ENCODE measurements around the gene SGPP2.

DNA sequence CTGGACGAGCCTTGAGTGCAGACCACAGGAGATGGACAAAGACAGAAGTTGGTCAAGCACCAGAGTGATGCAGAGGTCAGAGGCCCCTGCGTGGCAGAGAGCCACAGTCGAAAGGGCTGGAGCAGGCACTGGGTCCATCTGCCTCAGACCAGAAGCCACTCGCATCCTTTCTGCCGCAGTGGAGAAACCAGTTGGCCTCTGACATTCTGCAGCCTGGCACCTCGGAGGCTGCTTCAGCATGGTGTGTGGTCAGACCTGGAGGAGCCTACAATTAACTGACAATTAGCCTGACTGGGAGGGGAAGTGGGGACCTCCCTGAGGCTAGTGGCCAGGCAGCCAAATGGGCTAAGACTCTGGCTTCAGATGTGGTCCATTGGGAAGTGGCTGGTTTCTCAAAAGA lies 111.1 kb downstream of the SGPP2 start:
- no peak for TF ChIP-seq POLR2AphosphoS5 (IDR thresholded peaks at IDR 0.05; ENCODE audit: low read depth)
- TF ChIP-seq, protein P1, sequence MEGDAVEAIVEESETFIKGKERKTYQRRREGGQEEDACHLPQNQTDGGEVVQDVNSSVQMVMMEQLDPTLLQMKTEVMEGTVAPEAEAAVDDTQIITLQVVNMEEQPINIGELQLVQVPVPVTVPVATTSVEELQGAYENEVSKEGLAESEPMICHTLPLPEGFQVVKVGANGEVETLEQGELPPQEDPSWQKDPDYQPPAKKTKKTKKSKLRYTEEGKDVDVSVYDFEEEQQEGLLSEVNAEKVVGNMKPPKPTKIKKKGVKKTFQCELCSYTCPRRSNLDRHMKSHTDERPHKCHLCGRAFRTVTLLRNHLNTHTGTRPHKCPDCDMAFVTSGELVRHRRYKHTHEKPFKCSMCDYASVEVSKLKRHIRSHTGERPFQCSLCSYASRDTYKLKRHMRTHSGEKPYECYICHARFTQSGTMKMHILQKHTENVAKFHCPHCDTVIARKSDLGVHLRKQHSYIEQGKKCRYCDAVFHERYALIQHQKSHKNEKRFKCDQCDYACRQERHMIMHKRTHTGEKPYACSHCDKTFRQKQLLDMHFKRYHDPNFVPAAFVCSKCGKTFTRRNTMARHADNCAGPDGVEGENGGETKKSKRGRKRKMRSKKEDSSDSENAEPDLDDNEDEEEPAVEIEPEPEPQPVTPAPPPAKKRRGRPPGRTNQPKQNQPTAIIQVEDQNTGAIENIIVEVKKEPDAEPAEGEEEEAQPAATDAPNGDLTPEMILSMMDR (conservative IDR thresholded peaks at IDR 0.05; ENCODE audit: low read depth in 2 of 2) = no peak
- no peak for TF ChIP-seq EZH2 (IDR thresholded peaks at IDR 0.05; ENCODE audit: low read depth, unreplicated experiment)
- TF ChIP-seq, protein P2, sequence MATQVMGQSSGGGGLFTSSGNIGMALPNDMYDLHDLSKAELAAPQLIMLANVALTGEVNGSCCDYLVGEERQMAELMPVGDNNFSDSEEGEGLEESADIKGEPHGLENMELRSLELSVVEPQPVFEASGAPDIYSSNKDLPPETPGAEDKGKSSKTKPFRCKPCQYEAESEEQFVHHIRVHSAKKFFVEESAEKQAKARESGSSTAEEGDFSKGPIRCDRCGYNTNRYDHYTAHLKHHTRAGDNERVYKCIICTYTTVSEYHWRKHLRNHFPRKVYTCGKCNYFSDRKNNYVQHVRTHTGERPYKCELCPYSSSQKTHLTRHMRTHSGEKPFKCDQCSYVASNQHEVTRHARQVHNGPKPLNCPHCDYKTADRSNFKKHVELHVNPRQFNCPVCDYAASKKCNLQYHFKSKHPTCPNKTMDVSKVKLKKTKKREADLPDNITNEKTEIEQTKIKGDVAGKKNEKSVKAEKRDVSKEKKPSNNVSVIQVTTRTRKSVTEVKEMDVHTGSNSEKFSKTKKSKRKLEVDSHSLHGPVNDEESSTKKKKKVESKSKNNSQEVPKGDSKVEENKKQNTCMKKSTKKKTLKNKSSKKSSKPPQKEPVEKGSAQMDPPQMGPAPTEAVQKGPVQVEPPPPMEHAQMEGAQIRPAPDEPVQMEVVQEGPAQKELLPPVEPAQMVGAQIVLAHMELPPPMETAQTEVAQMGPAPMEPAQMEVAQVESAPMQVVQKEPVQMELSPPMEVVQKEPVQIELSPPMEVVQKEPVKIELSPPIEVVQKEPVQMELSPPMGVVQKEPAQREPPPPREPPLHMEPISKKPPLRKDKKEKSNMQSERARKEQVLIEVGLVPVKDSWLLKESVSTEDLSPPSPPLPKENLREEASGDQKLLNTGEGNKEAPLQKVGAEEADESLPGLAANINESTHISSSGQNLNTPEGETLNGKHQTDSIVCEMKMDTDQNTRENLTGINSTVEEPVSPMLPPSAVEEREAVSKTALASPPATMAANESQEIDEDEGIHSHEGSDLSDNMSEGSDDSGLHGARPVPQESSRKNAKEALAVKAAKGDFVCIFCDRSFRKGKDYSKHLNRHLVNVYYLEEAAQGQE (IDR thresholded peaks at IDR 0.05; ENCODE audit: unreplicated experiment) = no peak
- TF ChIP-seq CREB1 (CRISPR knock-in tag; IDR thresholded peaks at IDR 0.05; ENCODE audit: low read depth) = no peak
- TF ChIP-seq ZNF114 (CRISPR knock-in tag; IDR thresholded peaks at IDR 0.05) = no peak
- TF ChIP-seq EZH2phosphoT487 (IDR thresholded peaks at IDR 0.05; ENCODE audit: unreplicated experiment) = no peak
